LNCaP clone FGC (cell line): ENCODE data around the gene GIPR.

ENCODE experiments used
- DNase-seq: peaks from one replicate; pipeline ENCODE4 v3.0.0-alpha.2; 2011; ENCODE audit warnings: low read depth
- H3K4me3 ChIP-seq: 2 replicates; pipeline ENCODE4 v1.5.1; 2011; ENCODE audit warnings: mild to moderate bottlenecking, low read depth, low read length, control low read depth
- CTCF ChIP-seq: IDR thresholded peaks from 2 replicates; pipeline ENCODE4 v1.5.1; 2012; ENCODE audit warnings: mild to moderate bottlenecking; ENCODE audit not compliant: control insufficient read depth, insufficient read depth; ENCODE audit errors: extremely low read depth

GIPR gene

GRCh38 chr19:45693106-45693788 lies 25.2 kb downstream of the GIPR start:
- H3K4me3 ChIP-seq: peak overlapping the region; percentile 70
- no peak for DNase-seq
- TF ChIP-seq CTCF: peak; percentile 58

- no peak for TF ChIP-seq CTCF
- DNase-seq: no peak
- H3K4me3 ChIP-seq: no peak overlapping the region
Measured at GRCh38 chr19:45701676-45702075, 33.7 kb downstream of the GIPR start.

DNA sequence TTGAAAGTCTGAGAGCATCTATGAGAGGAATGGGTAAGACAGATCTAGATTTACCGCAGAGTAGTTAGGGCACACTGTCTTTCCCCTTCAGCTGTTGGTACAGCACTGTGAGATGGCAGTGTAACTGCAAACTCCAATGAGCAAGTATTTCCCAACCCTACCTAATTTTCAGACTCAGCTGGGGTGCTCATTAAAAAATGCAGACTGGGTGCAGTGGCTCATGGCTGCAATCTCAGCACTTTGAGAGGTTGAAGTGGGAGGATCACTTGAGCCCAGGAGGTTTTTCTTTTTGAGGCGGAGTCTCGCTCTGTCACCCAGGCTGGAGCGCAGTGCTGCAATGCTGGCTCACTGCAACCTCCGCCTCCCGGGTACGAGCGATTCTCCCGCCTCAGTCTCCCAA lies 37.1 kb downstream of the GIPR start:
- no peak overlapping the region for H3K4me3 ChIP-seq
- DNase-seq: no peak
- TF ChIP-seq CTCF: no peak

DNA sequence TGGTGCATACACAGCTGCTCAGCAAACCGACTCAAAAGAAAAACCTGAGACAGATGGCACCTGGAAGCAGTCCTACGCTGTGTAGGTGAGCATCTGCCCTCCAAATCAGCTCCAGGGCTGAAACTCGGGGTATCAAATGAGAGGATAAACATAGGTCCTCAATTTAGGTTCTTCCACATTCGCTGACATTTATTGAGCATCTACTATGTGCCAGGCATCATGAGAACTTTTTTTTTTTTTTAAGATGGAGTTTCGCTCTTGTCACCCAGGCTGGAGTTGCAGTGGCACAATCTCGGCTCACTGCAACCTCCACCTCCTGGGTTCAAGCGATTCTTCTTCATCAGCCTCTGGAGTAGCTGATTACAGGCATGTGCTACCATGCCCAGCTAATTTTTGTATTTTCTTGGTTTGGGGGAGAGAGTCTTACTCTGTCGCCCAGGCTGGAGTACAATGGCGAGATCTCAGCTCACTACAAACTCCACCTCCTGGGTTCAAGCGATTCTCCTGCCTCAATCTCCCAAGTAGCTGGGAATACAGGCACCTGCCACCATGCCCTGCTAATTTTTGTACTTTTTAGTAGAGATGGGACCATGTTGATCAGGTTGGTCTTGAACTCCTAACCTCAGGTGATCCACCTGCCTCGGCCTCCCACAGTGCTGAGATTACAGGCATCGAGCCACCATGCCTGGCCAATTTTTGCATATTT lies 37.8 kb downstream of the GIPR start:
- H3K4me3 ChIP-seq: no peak overlapping the region
- no peak for DNase-seq
- TF ChIP-seq CTCF: no peak

GRCh38 chr19:45710356-45711130 lies 42.5 kb downstream of the GIPR start:
- TF ChIP-seq CTCF: no peak

DNA sequence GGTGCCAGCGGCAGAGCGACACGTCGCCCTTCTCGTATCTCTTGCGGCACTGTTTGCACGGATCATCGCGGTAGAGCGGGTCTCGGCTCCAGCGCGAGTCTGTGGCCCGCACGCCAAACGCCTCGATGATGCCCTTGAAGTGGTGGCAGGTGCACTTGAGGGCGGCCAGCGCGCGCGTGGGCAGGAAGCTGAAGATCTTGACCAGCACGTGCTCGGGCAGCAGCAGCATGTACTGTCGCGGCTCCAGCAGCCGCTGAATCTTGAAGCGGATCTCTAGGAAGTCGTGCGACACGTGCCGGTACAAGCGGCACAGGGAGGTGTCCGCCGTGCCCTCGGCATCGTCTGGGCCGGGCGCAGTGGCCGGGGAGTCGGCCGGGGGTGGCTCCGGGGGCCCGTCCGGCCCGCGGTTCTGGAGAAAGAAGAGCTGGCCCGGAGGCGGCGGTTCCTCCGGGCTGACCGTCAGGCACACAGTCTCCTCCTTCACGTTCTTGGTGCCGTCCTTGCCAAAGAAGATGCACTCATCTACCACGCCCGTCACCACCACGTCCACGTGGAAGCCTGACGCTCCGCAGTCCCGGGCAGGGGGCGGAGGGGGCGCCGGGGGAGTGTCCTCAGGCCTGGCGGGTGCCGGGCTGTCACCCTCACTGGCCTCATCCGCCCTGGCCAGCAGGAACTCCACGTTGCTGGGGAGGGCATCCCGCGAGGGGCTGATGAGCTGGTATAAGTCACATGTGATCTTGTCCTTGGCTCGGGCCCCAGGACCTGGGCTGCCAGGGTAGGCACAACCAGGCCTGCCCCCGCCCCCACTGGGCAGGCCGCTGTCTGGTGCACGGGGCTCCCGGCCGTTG lies 44.1 kb downstream of the GIPR start:
- no peak for TF ChIP-seq CTCF
- no peak overlapping the region for H3K4me3 ChIP-seq
- DNase-seq: no peak

More at GRCh38 chr19:45710356-45711130, 42.5 kb downstream of the GIPR start:
- H3K4me3 ChIP-seq: no peak overlapping the region
- DNase-seq: no peak
